H9 (cell line): ENCODE data around the gene DEGS2. TPM values are rescaled to one million over a fixed set of nuclear protein-coding genes. Genes with fewer than 3 reads are reported as not detected.

Experiments
- DNase-seq: peaks from one replicate; pipeline ENCODE4 v3.0.0-alpha.2; 2017
- H2AFZ ChIP-seq: one replicate; pipeline ENCODE4 v1.6.1; 2013; ENCODE audit warnings: mild to moderate bottlenecking, low read length, control low read depth, moderate library complexity
- H2AK5ac ChIP-seq: 2 replicates; pipeline ENCODE4 v1.6.1; 2013; ENCODE audit warnings: low read length, control low read depth, mixed read lengths; ENCODE audit not compliant: insufficient read length
- H2BK120ac ChIP-seq: one replicate; pipeline ENCODE4 v1.6.1; 2013; ENCODE audit warnings: low read depth, mild to moderate bottlenecking, low read length, control low read depth, inconsistent platforms; ENCODE audit not compliant: poor library complexity, severe bottlenecking
- H2BK12ac ChIP-seq: 2 replicates; pipeline ENCODE4 v1.6.1; 2013; ENCODE audit warnings: low read length, control low read depth, mixed read lengths, low read depth; ENCODE audit not compliant: insufficient read length
- H2BK15ac ChIP-seq: 2 replicates; pipeline ENCODE4 v1.6.1; 2013; ENCODE audit warnings: low read depth, low read length, control low read depth
- H2BK20ac ChIP-seq: one replicate; pipeline ENCODE4 v1.6.1; 2013; ENCODE audit warnings: low read depth, mild to moderate bottlenecking, low read length, control low read depth, inconsistent platforms; ENCODE audit not compliant: poor library complexity, severe bottlenecking
- H2BK5ac ChIP-seq: 2 replicates; pipeline ENCODE4 v1.6.1; 2013; ENCODE audit warnings: low read length, control low read depth, mixed read lengths; ENCODE audit not compliant: insufficient read length
- H3K14ac ChIP-seq: 2 replicates; pipeline ENCODE4 v1.6.1; 2013; ENCODE audit warnings: low read length, control low read depth; ENCODE audit not compliant: insufficient read depth
- H3K18ac ChIP-seq: 2 replicates; pipeline ENCODE4 v1.6.1; 2013; ENCODE audit warnings: low read depth, mild to moderate bottlenecking, mixed read lengths, low read length, control low read depth; ENCODE audit not compliant: insufficient read length
- H3K23ac ChIP-seq: 2 replicates; pipeline ENCODE4 v1.6.1; 2013; ENCODE audit warnings: low read length, control low read depth, mixed read lengths, low read depth; ENCODE audit not compliant: insufficient read length
- H3K23me2 ChIP-seq: 2 replicates; pipeline ENCODE4 v1.6.1; 2013; ENCODE audit warnings: low read depth, mild to moderate bottlenecking, mixed read lengths, low read length, control low read depth; ENCODE audit not compliant: insufficient read length, poor library complexity, severe bottlenecking
- H3K27ac ChIP-seq: 2 replicates; pipeline ENCODE4 v1.5.1; 2013; ENCODE audit warnings: low read length, control low read depth, mixed read lengths, low read depth; ENCODE audit not compliant: insufficient read length
- H3K27me3 ChIP-seq: 2 replicates; pipeline ENCODE4 v1.6.1; 2013; ENCODE audit warnings: low read length, control low read depth, inconsistent platforms; ENCODE audit not compliant: insufficient read depth
- H3K4ac ChIP-seq: 2 replicates; pipeline ENCODE4 v1.6.1; 2013; ENCODE audit warnings: low read depth, mild to moderate bottlenecking, control low read depth, inconsistent platforms, low read length, moderate library complexity
- H3K4me1 ChIP-seq: 2 replicates; pipeline ENCODE4 v1.6.1; 2013; ENCODE audit warnings: low read length, control low read depth, inconsistent platforms; ENCODE audit not compliant: insufficient read depth
- H3K4me2 ChIP-seq: 2 replicates; pipeline ENCODE4 v1.6.1; 2013; ENCODE audit warnings: low read length, control low read depth, mixed read lengths; ENCODE audit not compliant: insufficient read length, insufficient read depth
- H3K56ac ChIP-seq: 2 replicates; pipeline ENCODE4 v1.6.1; 2013; ENCODE audit warnings: low read depth, mild to moderate bottlenecking, mixed read lengths, low read length, control low read depth; ENCODE audit not compliant: insufficient read length
- H3K79me1 ChIP-seq: 2 replicates; pipeline ENCODE4 v1.6.1; 2013; ENCODE audit warnings: low read depth, mild to moderate bottlenecking, moderate library complexity, low read length, control low read depth, inconsistent platforms; ENCODE audit not compliant: insufficient read depth, poor library complexity, severe bottlenecking
- H3K79me2 ChIP-seq: 2 replicates; pipeline ENCODE4 v1.6.1; 2013; ENCODE audit warnings: low read length, control low read depth, inconsistent platforms; ENCODE audit not compliant: insufficient read depth
- H3K9ac ChIP-seq: 2 replicates; pipeline ENCODE4 v1.6.1; 2013; ENCODE audit warnings: low read length, control low read depth, mixed read lengths; ENCODE audit not compliant: insufficient read length; ENCODE audit errors: extremely low read depth
- H3K9me3 ChIP-seq: one replicate; pipeline ENCODE4 v1.6.1; 2013; ENCODE audit warnings: low read depth, low read length, inconsistent platforms; ENCODE audit not compliant: control insufficient read depth
- H3T11ph ChIP-seq: one replicate; pipeline ENCODE4 v1.6.1; 2013; ENCODE audit warnings: mild to moderate bottlenecking, low read length, control low read depth, inconsistent platforms
- H4K20me1 ChIP-seq: one replicate; pipeline ENCODE4 v1.6.1; 2013; ENCODE audit not compliant: control insufficient read depth, insufficient read length, insufficient read depth
- H4K5ac ChIP-seq: 2 replicates; pipeline ENCODE4 v1.6.1; 2013; ENCODE audit warnings: low read depth, mild to moderate bottlenecking, mixed read lengths, low read length, control low read depth; ENCODE audit not compliant: insufficient read length
- H4K8ac ChIP-seq: replicated peaks from 2 replicates; pipeline ENCODE4 v1.6.1; 2013; ENCODE audit warnings: low read length, control low read depth, mixed read lengths, low read depth; ENCODE audit not compliant: insufficient read length
- H4K91ac ChIP-seq: 2 replicates; pipeline ENCODE4 v1.6.1; 2013; ENCODE audit warnings: low read depth, mild to moderate bottlenecking, moderate library complexity, mixed read lengths, low read length, control low read depth; ENCODE audit not compliant: insufficient read length
- H3K27ac Mint-ChIP-seq, 3 experiments: 2 replicates in 2 of 3; 3 replicates in 1 of 3; pipeline ENCODE4 v1.8.0; 2020 to 2021; ENCODE audit warnings: mixed read lengths in 3 of 3, mild to moderate bottlenecking in 1 of 3, moderate library complexity in 1 of 3
- H3K27me3 Mint-ChIP-seq: 2 replicates; pipeline ENCODE4 v1.8.0; 2021; ENCODE audit warnings: low read depth, mild to moderate bottlenecking, moderate library complexity, mixed read lengths
- H3K36me3 Mint-ChIP-seq, 3 experiments: 2 replicates in 2 of 3; 3 replicates in 1 of 3; pipeline ENCODE4 v1.8.0; 2020 to 2021; ENCODE audit warnings: low read depth in 3 of 3, mixed read lengths in 3 of 3; ENCODE audit not compliant: insufficient read depth in 1 of 3
- H3K4me1 Mint-ChIP-seq, 2 experiments: 2 replicates each; pipeline ENCODE4 v1.8.0; 2020; ENCODE audit warnings: mixed read lengths in 2 of 2
- H3K4me3 Mint-ChIP-seq, 2 experiments: 2 replicates in 1 of 2; 3 replicates in 1 of 2; pipeline ENCODE4 v1.8.0; 2020 to 2021; ENCODE audit warnings: mild to moderate bottlenecking in 2 of 2, mixed read lengths in 2 of 2, moderate library complexity in 1 of 2
- H3K9me3 Mint-ChIP-seq, 2 experiments: 2 replicates in 1 of 2; 3 replicates in 1 of 2; pipeline ENCODE4 v1.8.0; 2020; ENCODE audit warnings: mild to moderate bottlenecking in 2 of 2, mixed read lengths in 2 of 2, moderate library complexity in 1 of 2
- WGBS: extraction: QIAGEN DNeasy Blood & Tissue Kit; methylation state at CpG from one replicate; pipeline ENCODE4 v1.1.7; 2013; ENCODE audit warnings: missing lambda C conversion rate, low lambda C conversion rate, mixed read lengths; ENCODE audit not compliant: insufficient read length; ENCODE audit errors: extremely low coverage; 5-methylcytosine and 5-hydroxymethylcytosine counted together
- total RNA-seq: library from RNA; stranded (reverse); gene quantifications from 2 replicates; pipeline ENCODE4 v1.2.1, GENCODE V29; 2021
- TF ChIP-seq, protein P1 (sequence below): fragments of 200-600 bp; sonication (generic); conservative IDR thresholded peaks from 3 replicates; pipeline ENCODE4 v1.8.0; 2021; ENCODE audit warnings: antibody characterized with exemption, mild to moderate bottlenecking

DEGS2 gene
- total RNA-seq, 1 experiment from 2014 or later, result 0.72 TPM

DNA sequence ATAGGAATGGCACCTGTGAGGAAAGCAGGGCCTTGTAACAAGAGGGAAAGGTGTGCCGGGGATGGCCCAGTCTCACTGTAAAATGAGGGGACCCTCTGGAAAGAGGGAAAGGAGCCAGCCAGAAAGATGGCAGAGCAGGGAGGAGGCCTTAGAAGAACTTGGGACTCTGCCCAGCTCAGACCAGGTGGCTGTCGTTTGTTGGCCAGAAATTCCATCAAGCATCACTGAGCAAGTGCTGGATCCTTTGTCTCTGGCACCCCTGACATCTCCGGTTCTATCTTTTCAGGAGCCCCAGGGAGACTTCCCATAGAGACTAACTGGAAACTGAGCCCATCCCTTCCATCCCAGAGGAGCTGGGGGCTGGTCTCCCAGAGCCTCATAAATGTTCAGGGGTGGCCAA, 43.3 kb downstream of the DEGS2 start:
- Histone ChIP-seq H3K4me2 (no peak overlapping the region), H3K14ac (no peak overlapping the region), H3K4ac (no peak overlapping the region), H2BK120ac (no peak overlapping the region), H3K56ac (no peak overlapping the region), H2BK12ac (no peak overlapping the region), H4K5ac (no peak overlapping the region), H3K23ac (no peak overlapping the region), H2BK5ac (no peak overlapping the region), H3K27ac (no peak overlapping the region), H3K79me1 (no peaks in the 10 kb centered on the region), H4K91ac (no peak overlapping the region), H2BK15ac (no peak overlapping the region), H3K4me1 (no peaks in the 10 kb centered on the region), H4K8ac (no peak overlapping the region), H2AFZ (no peak overlapping the region), H2BK20ac (no peak overlapping the region), H3K9me3 (no peaks in the 10 kb centered on the region), H3K23me2 (no peaks in the 10 kb centered on the region), H3K27me3 (no peaks in the 10 kb centered on the region), H2AK5ac (no peak overlapping the region), H4K20me1 (peaks cover 2% of the 10 kb centered on the region), H3K18ac (no peak overlapping the region), H3T11ph (no peak overlapping the region), H3K9ac (no peak overlapping the region), H3K79me2 (no peaks in the 10 kb centered on the region)
- no peaks in the 10 kb centered on the region for H3K36me3 Mint-ChIP-seq
- no peak overlapping the region for H3K27ac Mint-ChIP-seq
- H3K4me1 Mint-ChIP-seq, result peaks cover 14% of the 10 kb centered on the region in 2 experiments
- DNase-seq, result no peak
- H3K4me3 Mint-ChIP-seq, result no peak overlapping the region
- no CpG with 5 or more reads among the region's 3 CpGs for WGBS
- no peaks in the 10 kb centered on the region for H3K9me3 Mint-ChIP-seq
- TF ChIP-seq, protein P1, sequence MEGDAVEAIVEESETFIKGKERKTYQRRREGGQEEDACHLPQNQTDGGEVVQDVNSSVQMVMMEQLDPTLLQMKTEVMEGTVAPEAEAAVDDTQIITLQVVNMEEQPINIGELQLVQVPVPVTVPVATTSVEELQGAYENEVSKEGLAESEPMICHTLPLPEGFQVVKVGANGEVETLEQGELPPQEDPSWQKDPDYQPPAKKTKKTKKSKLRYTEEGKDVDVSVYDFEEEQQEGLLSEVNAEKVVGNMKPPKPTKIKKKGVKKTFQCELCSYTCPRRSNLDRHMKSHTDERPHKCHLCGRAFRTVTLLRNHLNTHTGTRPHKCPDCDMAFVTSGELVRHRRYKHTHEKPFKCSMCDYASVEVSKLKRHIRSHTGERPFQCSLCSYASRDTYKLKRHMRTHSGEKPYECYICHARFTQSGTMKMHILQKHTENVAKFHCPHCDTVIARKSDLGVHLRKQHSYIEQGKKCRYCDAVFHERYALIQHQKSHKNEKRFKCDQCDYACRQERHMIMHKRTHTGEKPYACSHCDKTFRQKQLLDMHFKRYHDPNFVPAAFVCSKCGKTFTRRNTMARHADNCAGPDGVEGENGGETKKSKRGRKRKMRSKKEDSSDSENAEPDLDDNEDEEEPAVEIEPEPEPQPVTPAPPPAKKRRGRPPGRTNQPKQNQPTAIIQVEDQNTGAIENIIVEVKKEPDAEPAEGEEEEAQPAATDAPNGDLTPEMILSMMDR, result no peak
- H3K27me3 Mint-ChIP-seq, result no peaks in the 10 kb centered on the region
